ENCODE data around the gene PODXL2. TPM values are rescaled to one million over a fixed set of nuclear protein-coding genes. Genes with fewer than 3 reads are reported as not detected.

The PODXL2 gene
- total RNA-seq, 4 donors from 2014 or later = 1.5 to 13.5 TPM; not detected in 2

DNA sequence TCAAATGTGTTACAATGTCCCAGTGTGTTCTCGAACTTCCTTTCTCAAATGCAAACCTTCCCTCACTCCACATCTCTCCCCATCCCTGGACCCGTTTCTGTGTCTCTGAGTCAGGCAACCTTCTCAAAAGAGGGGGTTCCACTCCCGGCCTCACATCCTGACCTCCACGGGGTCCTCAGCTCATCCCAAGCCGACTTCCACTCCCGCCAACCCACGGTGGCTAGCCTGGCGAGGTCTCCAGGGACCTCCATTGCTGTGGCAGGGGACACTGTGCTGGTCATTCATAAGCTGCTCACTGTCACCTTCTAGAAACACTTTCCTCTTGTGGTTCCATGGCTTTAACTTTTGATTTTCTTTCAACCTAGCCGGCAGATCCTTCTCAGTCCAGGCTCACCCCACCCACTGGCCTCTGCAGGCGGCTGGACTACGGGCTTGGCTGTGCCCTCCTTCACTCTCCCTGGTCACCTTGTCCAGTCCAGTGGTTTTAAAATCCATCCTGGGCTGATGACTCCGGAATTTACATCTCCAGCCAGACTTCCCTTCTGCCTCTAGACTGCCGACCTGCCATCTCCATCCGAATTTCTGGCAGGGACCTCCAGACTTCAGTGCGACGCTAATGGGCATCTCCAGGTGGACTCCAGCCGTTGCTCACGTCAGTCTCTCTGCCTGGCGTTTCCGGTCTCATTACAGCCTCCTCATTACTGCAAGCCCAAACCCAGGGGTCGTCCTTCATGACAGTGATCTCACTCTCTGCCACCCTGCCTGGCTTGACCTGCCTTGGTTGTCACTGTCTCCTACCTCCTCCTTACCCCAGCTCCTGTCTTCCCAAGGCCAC lies 63.7 kb downstream of the PODXL2 start:
- intact Hi-C loops (cut with DNase I; ENCODE audit: low total_unique reads) = no loop called here
- Histone ChIP-seq H3K4me3 (no peak overlapping the region), H3K27me3 (no peaks in the 10 kb centered on the region), H3K36me3 (no peaks in the 10 kb centered on the region), H3K9me3 (no peaks in the 10 kb centered on the region), H3K4me1 (peaks cover 0 to 6% of the 10 kb centered on the region in 2 donors), H3K27ac (no peak overlapping the region)
- no peak for DNase-seq
- no peak for TF ChIP-seq POLR2A (IDR thresholded peaks at IDR 0.05)
- no peak for TF ChIP-seq CTCF (IDR thresholded peaks at IDR 0.05)

DNA sequence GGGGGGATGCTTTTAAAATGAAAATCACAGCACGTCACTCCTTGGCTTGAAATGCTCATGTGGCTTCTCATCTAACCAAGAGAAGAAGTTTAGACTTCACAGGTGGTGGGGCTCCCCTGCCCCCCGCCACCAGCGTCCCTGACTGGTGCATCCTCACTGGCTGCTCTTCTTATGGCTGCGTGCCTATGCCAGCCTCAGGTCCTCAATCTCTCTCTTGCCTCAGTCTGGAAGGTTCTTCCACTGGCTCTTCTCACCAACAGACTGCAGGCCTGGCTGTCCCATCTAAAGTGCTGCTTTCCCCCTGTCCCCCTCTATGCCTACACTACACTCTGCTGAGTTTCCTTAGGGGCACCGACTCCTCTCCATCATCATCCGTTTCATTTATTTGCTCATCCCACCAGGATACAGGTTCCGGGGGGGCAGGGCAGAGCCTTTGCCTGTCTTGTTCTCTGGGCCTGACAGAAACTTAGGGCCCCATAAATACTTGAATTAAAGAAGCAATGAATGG lies 64.4 kb downstream of the PODXL2 start:
- H3K27ac ChIP-seq = no peak overlapping the region
- intact Hi-C loops (cut with DNase I; ENCODE audit: low total_unique reads) = no loop called here
- H3K4me3 ChIP-seq = no peak overlapping the region
- H3K36me3 ChIP-seq = no peaks in the 10 kb centered on the region
- TF ChIP-seq POLR2A (IDR thresholded peaks at IDR 0.05) (no peak), CTCF (IDR thresholded peaks at IDR 0.05) (no peak)
- DNase-seq = no peak
- peaks cover 0 to 10% of the 10 kb centered on the region in 2 donors for H3K4me1 ChIP-seq
- H3K9me3 ChIP-seq = no peaks in the 10 kb centered on the region
- no peaks in the 10 kb centered on the region for H3K27me3 ChIP-seq

GRCh38 chr3:127694467-127695215 lies 65.7 kb downstream of the PODXL2 start:
- peaks cover 0 to 10% of the 10 kb centered on the region in 2 donors for H3K4me1 ChIP-seq
- no peaks in the 10 kb centered on the region for H3K36me3 ChIP-seq
- TF ChIP-seq CTCF (IDR thresholded peaks at IDR 0.05) (peak in 2 of 4 experiments; percentile 7 to 12), POLR2A (IDR thresholded peaks at IDR 0.05) (no peak)
- no peak for DNase-seq
- H3K9me3 ChIP-seq = no peaks in the 10 kb centered on the region
- no peaks in the 10 kb centered on the region for H3K27me3 ChIP-seq
- H3K27ac ChIP-seq = no peak overlapping the region
- H3K4me3 ChIP-seq = no peak overlapping the region
- intact Hi-C loops (cut with DNase I; ENCODE audit: low total_unique reads) = no loop called here

DNA sequence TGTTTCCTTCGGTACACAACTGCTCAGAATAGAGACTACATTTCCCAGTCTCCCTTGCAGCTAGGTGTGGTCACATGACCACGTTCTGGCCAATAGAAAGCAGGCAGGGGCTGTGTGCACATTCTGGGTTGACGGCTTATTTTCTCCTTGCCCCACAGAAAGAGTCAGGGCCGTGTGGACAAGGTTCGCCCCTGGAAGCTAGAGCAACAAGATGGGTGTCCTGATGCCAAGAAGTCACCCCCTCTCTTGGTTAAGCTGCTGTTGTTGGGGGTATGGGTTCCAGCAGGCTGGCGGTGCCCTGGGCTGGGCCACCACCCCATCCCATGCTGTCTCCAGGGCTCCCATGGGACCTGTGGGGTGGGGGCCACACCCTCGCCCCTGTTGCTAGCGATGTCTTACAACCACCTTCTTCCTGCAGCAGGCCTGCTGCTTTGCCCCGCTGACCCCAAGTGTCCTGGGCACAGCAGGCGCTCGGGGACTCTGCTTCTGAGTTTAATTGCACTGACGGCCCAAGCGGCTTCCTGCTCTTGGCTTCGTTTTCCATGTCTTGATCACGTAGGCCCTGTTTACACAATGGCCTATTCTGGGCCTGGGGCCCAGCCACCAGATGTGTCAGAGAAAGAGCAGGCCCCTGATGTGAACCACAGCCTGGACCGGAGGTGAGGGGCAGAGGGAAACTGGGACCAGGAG lies 68.7 kb downstream of the PODXL2 start:
- Histone ChIP-seq H3K36me3 (no peaks in the 10 kb centered on the region), H3K9me3 (no peaks in the 10 kb centered on the region), H3K4me3 (peak overlapping the region in 1 of 2 donors; percentile 15), H3K4me1 (peaks cover 0 to 10% of the 10 kb centered on the region in 2 donors), H3K27ac (peak overlapping the region; percentile 84 to 91), H3K27me3 (no peaks in the 10 kb centered on the region)
- intact Hi-C loops (cut with DNase I; ENCODE audit: low total_unique reads) = no loop called here
- peak; percentile 78 to 82 for DNase-seq
- no peak for TF ChIP-seq CTCF (IDR thresholded peaks at IDR 0.05)
- peak in 1 of 2 donors; percentile 42 for TF ChIP-seq POLR2A (IDR thresholded peaks at IDR 0.05)

Measured in uterus (tissue), 4 donors.